Right lobe of liver (tissue), 6 donors: Measurements from ENCODE around the gene UBL7. TPM values are rescaled to one million over a fixed set of nuclear protein-coding genes. Genes with fewer than 3 reads are reported as not detected.

Experiments used
- ATAC-seq, 4 donors: fragments of 200-7000 bp; cut with Tn5 transposase; one replicate each; pipeline ENCODE4 v1.9.1; 2020; ENCODE audit warnings: mild to moderate bottlenecking in 4 of 4, moderate library complexity in 4 of 4
- DNase-seq, 3 donors: peaks; one replicate each; pipeline ENCODE4 v3.0.0-alpha.2; 2020
- H3K27ac ChIP-seq, 3 donors: fragments of 200-600 bp; one replicate each; pipeline ENCODE4 v1.8.0; 2022
- H3K27me3 ChIP-seq, 2 donors: fragments of 200-600 bp; one replicate each; pipeline ENCODE4 v1.8.0; 2022
- H3K36me3 ChIP-seq, 4 donors: fragments of 200-600 bp; sonication (generic) in 1 of 4; one replicate each; pipeline versions ENCODE4 v1.5.1 to v1.8.0; 2017 to 2022; ENCODE audit warnings: control low read depth in 1 of 4
- H3K4me1 ChIP-seq, 4 donors: fragments of 200-600 bp; sonication (generic) in 1 of 4; one replicate each; pipeline versions ENCODE4 v1.5.1 to v1.8.0; 2017 to 2022; ENCODE audit warnings: control low read depth in 1 of 4
- H3K4me3 ChIP-seq, 3 donors: fragments of 200-600 bp; one replicate each; pipeline ENCODE4 v1.8.0; 2022
- H3K9me3 ChIP-seq, 4 donors: fragments of 200-600 bp; sonication (generic) in 1 of 4; one replicate each; pipeline versions ENCODE4 v1.5.1 to v1.8.0; 2017 to 2022; ENCODE audit warnings: control low read depth in 1 of 4
- POLR2A ChIP-seq: fragments of 450-650 bp; IDR thresholded peaks from one replicate; pipeline ENCODE4 v1.6.1; 2017; ENCODE audit warnings: antibody characterized with exemption, mild to moderate bottlenecking
- WGBS: methylation state at CpG from one replicate; pipeline ENCODE4 v1.1.6; 2018; ENCODE audit warnings: low coverage, low lambda C conversion rate; ENCODE audit not compliant: insufficient coverage; ENCODE audit errors: missing lambda C conversion rate; 5-methylcytosine and 5-hydroxymethylcytosine counted together
- intact Hi-C, 2 donors: fragments of 100-400 bp; cut with DNase I; formaldehyde crosslinking; loops; one replicate each; pipeline versions ENCODE4 v1.11.2 to v1.14.1; 2022
- total RNA-seq, 6 experiments: library from RNA; depleted of rRNA in 2 of 6; stranded (reverse); fragments of >200 nt in 2 of 6; fragmentation: NEBNext Ultra II Directional in 3 of 6; extraction: Animal tissue kit (Norgen Biotek cat#: 25700) in 3 of 6; gene quantifications; one replicate each; pipeline versions ENCODE4 v1.1.0 to v1.2.4, GENCODE V29; 2016 to 2023
- TF ChIP-seq, protein P1 (sequence below), 4 donors: fragments of 200-600 bp in 3 of 4; fragments of 450-650 bp in 1 of 4; IDR thresholded peaks; one replicate each; pipeline versions ENCODE4 v1.5.1 to v1.8.0; 2016 to 2022; ENCODE audit warnings: antibody characterized with exemption in 4 of 4, mild to moderate bottlenecking in 2 of 4
- donor health status: DM: no; HTN: yes; CAD: no.
- donor health status: DM: no; HTN: no; CAD: no.
- donor health status: DM: no; HTN: no; CAD: no.
- donor health status: DM: no; HTN: yes; CAD: no.
- donor health status: DM: no; HTN: yes; CAD: no.

UBL7 gene
- total RNA-seq, 6 experiments from 2014 or later = 14.8 to 38.0 (median 17.3) TPM

DNA sequence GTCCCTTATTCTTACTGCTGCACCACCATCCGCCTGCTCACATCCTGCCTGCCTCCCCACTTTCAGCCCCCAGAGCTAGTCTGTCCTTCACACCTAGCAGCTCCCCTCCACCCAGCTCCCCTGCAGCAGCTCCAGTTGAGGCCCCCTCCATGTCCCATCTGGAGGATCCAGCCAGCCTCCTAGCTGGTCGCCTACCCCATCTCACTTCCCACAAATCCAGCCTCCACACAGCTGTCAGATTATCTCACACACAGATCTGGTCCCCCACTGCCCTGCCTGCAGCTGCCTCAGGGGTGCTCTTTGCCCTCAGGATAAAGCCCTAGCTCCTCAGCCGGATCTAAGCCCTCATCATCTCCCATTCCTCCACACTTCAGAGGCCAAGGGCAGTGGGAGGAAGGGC, 18.4 kb downstream of the UBL7 start:
- Histone ChIP-seq H3K4me1 (peaks cover 0 to 57% (median 26%) of the 10 kb centered on the region in 4 donors), H3K9me3 (no peaks in the 10 kb centered on the region), H3K4me3 (no peak overlapping the region), H3K27ac (peak overlapping the region in 1 of 3 donors; percentile 74), H3K27me3 (no peaks in the 10 kb centered on the region), H3K36me3 (peaks cover 0 to 2% (median 0%) of the 10 kb centered on the region in 4 donors)
- DNase-seq (peak in 2 of 3 donors; percentile 16 to 37), ATAC-seq (no peak)
- intact Hi-C loops = no loop called here
- 83% methylated on average over 3 of the region's 3 CpGs for WGBS
- TF ChIP-seq, protein P1, sequence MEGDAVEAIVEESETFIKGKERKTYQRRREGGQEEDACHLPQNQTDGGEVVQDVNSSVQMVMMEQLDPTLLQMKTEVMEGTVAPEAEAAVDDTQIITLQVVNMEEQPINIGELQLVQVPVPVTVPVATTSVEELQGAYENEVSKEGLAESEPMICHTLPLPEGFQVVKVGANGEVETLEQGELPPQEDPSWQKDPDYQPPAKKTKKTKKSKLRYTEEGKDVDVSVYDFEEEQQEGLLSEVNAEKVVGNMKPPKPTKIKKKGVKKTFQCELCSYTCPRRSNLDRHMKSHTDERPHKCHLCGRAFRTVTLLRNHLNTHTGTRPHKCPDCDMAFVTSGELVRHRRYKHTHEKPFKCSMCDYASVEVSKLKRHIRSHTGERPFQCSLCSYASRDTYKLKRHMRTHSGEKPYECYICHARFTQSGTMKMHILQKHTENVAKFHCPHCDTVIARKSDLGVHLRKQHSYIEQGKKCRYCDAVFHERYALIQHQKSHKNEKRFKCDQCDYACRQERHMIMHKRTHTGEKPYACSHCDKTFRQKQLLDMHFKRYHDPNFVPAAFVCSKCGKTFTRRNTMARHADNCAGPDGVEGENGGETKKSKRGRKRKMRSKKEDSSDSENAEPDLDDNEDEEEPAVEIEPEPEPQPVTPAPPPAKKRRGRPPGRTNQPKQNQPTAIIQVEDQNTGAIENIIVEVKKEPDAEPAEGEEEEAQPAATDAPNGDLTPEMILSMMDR (IDR thresholded peaks at IDR 0.05) = no peak
- no peak for TF ChIP-seq POLR2A

DNA sequence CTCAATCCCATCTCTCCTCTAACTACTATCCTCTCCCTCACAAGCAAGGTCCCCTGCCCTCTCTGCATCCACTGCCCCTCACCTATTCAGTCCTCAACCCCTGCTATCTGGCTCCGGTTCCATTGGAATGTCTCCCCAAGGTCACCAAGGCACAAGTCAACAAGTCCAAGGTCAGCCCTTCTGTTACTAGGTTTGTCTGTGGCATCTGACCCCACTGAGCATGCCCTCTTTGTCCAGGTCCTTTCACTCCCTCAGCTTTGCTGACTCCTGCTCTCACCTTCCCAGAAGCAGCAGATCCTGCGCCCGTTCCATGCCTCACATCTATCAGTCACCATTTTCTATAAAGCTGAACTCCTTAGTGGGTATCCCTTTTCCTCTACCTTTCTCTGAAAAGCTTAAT, 18.9 kb downstream of the UBL7 start:
- no peak for TF ChIP-seq POLR2A
- TF ChIP-seq, protein P1 (IDR thresholded peaks at IDR 0.05) = no peak
- DNase-seq (peak in 1 of 3 donors; percentile 20), ATAC-seq (peak in 2 of 4 donors; percentile 14 to 47)
- no peaks in the 10 kb centered on the region for H3K27me3 ChIP-seq
- H3K9me3 ChIP-seq = no peaks in the 10 kb centered on the region
- H3K4me3 ChIP-seq = no peak overlapping the region
- WGBS = 35% methylated on average over 3 of the region's 3 CpGs
- intact Hi-C loops = no loop called here
- H3K36me3 ChIP-seq = no peaks in the 10 kb centered on the region
- peaks cover 0 to 55% (median 26%) of the 10 kb centered on the region in 4 donors for H3K4me1 ChIP-seq
- peak overlapping the region in 1 of 3 donors; percentile 74 for H3K27ac ChIP-seq

DNA sequence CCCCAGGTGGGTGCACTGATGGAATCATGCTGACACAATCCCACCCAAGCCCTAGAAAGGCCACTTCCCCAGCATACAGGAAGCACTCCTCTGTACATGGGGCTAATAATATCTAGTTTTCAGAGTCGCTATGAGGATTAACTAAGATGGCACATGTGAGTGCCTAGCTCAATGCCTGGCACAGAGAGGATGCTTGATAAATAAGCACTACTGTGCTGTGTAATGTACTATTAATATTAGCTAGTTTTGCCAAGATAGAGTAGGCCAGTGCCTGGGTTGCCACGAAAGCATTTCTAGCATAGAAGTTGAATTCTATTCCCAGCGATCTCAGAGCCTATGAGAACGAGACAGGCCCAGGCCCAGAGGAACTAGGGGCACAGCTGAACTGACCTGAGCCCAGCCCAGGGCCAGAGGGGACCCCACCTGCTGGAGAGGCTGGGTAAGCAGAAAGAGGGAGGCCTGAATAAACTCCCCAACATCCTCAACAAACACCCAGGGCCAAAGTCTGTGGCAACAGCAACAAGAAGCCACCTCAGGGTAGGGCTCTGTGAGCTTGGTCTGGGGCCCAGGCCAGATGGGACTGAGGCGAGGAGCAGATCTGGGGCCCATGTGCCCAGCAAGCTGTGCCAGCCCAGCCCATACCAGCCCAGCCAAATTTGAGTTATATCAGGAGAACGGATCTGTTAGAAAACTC, 19.6 kb downstream of the UBL7 start:
- Histone ChIP-seq H3K27ac (peak overlapping the region in 1 of 3 donors; percentile 74), H3K9me3 (no peaks in the 10 kb centered on the region), H3K36me3 (no peaks in the 10 kb centered on the region), H3K4me3 (no peak overlapping the region), H3K27me3 (no peaks in the 10 kb centered on the region), H3K4me1 (peaks cover 0 to 48% (median 22%) of the 10 kb centered on the region in 4 donors)
- intact Hi-C loops = no loop called here
- ATAC-seq (no peak), DNase-seq (peak in 1 of 3 donors; percentile 15)
- TF ChIP-seq, protein P1 (IDR thresholded peaks at IDR 0.05) = no peak
- no peak for TF ChIP-seq POLR2A
- 77% methylated on average over 2 of the region's 6 CpGs for WGBS

DNA sequence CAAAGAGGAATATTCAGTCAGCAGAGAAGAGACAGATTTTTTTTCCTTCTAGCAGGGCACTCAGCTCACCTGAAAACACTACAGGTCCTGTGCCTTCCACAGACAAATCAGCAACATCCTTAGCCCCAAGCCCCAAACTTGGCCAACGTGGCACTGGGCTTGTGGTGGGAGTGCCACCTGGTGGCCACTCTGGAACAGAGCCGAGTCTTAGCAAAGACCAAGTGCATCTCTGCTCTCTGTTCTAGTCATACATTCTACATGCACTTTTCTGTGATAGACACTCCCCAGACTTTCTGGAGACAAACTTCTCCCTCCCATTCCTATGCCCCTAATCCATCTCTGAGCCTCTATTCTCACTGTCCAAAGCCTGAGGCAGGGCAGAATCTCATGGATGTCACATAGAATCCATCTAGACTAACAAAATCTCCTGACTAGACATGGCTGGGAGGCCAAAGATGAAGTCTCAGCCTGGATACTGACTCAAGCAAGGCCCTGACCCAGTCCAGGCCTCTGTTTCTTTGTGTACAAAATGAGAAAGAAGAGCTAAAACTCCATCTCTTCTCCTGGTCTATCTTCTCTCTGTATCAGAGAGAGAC, 22.1 kb downstream of the UBL7 start:
- ATAC-seq = peak; percentile 69 to 77 (median 72)
- WGBS = 0% methylated on average over 2 of the region's 2 CpGs
- peak; percentile 68 to 75 (median 73) for DNase-seq
- Histone ChIP-seq H3K4me1 (peaks cover 0 to 23% (median 10%) of the 10 kb centered on the region in 4 donors), H3K9me3 (no peaks in the 10 kb centered on the region), H3K27me3 (no peaks in the 10 kb centered on the region), H3K36me3 (no peaks in the 10 kb centered on the region), H3K4me3 (no peak overlapping the region), H3K27ac (no peak overlapping the region)
- intact Hi-C loops = loop anchor here (5.0 kb wide), 1 partner anchor 57 kb away; no protein-coding TSS in a partner anchor
- TF ChIP-seq POLR2A = no peak
- TF ChIP-seq, protein P1 (IDR thresholded peaks at IDR 0.05) = peak; percentile 82 to 95 (median 93)
